Measurements from ENCODE around the gene SRRM3. TPM values are rescaled to one million over a fixed set of nuclear protein-coding genes. Genes with fewer than 3 reads are reported as not detected.

Gene SRRM3
- total and polyA plus RNA-seq, 9 of the 15 experiments (the other 6 are each of a cell fraction or from before 2014, with no cell fraction given) = 0.04 to 0.91 (median 0.46) TPM; not detected in 2

DNA sequence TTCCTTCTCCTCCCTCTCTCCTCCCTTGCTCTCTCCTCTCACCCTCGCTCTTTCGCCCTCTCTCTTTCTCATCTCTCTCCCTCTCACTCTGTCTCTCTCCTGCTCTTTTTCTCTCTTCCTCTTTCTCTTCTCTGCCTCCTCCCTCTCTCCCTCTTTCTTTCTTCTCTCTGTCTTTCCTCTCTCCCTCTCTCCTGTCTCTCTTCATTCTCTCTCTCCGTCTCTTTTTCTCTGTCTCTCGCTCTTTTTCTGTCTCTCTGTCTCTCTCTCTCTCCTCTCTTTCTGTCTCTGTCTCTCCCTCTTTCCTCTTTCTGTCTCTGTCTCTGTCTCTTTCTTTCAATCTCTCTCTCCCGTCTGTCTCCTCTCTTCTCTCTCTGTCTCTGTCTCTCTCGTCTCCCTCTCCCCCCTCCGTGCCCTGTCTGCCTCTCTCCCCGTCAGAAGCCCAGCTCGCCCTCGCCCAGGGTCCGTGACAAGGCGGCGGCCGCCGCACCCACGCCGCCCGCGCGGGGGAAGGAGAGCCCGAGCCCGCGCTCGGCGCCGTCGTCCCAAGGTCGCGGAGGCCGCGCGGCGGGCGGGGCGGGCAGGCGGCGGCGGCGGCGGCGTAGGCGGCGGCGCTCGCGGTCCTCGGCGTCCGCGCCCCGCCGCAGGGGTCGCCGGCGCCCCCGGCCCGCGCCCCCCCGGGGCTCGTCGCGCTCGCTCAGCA lies 79.5 kb downstream of the SRRM3 start (continued):
- TF ChIP-seq, protein P1, sequence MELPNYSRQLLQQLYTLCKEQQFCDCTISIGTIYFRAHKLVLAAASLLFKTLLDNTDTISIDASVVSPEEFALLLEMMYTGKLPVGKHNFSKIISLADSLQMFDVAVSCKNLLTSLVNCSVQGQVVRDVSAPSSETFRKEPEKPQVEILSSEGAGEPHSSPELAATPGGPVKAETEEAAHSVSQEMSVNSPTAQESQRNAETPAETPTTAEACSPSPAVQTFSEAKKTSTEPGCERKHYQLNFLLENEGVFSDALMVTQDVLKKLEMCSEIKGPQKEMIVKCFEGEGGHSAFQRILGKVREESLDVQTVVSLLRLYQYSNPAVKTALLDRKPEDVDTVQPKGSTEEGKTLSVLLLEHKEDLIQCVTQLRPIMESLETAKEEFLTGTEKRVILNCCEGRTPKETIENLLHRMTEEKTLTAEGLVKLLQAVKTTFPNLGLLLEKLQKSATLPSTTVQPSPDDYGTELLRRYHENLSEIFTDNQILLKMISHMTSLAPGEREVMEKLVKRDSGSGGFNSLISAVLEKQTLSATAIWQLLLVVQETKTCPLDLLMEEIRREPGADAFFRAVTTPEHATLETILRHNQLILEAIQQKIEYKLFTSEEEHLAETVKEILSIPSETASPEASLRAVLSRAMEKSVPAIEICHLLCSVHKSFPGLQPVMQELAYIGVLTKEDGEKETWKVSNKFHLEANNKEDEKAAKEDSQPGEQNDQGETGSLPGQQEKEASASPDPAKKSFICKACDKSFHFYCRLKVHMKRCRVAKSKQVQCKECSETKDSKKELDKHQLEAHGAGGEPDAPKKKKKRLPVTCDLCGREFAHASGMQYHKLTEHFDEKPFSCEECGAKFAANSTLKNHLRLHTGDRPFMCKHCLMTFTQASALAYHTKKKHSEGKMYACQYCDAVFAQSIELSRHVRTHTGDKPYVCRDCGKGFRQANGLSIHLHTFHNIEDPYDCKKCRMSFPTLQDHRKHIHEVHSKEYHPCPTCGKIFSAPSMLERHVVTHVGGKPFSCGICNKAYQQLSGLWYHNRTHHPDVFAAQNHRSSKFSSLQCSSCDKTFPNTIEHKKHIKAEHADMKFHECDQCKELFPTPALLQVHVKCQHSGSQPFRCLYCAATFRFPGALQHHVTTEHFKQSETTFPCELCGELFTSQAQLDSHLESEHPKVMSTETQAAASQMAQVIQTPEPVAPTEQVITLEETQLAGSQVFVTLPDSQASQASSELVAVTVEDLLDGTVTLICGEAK (IDR thresholded peaks at IDR 0.05) = 0 out of 2 replicates have a peak, but pooled peaks have one; percentile 45
- TF ChIP-seq, protein P1 (CRISPR knock-in tag; IDR thresholded peaks at IDR 0.05) = no peak

Measured in K562 (cell line).